GM18868 (cell line): ENCODE measurements around the gene FUT4.

ENCODE experiments used
- ATAC-seq: cut with Tn5 transposase; IDR thresholded peaks from one replicate; pipeline ENCODE4 v1.9.1; 2021; ENCODE audit warnings: mild to moderate bottlenecking, moderate library complexity; ENCODE audit not compliant: unreplicated experiment

FUT4 gene

DNA sequence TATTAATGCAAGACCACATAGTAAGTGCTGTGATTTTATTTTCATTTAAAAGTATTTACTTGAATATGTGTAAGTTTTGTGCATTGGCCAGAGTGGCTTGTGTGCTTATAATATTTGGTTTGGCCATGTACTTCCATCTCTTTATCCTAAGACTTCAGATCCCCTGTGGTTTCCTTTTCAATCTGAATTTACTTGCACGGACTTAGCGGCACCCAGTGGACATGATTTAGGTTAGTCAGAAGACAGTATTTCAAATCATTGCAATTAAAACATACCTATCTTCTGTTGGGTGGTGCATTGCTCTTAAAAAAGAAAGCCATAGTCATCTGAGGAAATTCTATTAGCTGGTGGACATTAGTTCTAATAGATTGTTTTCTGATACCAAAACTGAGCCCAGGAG is 54.2 kb downstream of the FUT4 start:
- ATAC-seq: no peak
